WTC11 (cell line): ENCODE measurements around the gene SRRM3. TPM values are rescaled to one million over a fixed set of nuclear protein-coding genes. Genes with fewer than 3 reads are reported as not detected.
A peak's percentile ranks its signal among the peaks of the same experiment; 100 is the strongest.

Experiments
- ATAC-seq: fragments of 200-7000 bp; cut with Tn5 transposase; 2 replicates; pipeline ENCODE4 v1.10.0; 2021; ENCODE audit warnings: mild to moderate bottlenecking, moderate library complexity
- CTCF ChIA-PET: fragments of 300-600 bp; sonication (Branson Sonifier 250); formaldehyde crosslinking; loops from one replicate; lab custom pipeline; 2021; ENCODE audit warnings: antibody characterized with exemption; lab: Charles Lee
- POLR2A ChIA-PET: fragments of 350-600 bp; sonication (Branson Sonifier 250); formaldehyde crosslinking; loops from one replicate; lab custom pipeline; 2021; ENCODE audit warnings: antibody characterized with exemption; lab: Charles Lee
- DNase-seq: peaks from one replicate; pipeline ENCODE4 v3.0.0; 2021; ENCODE audit warnings: low spot score
- H3K27ac Mint-ChIP-seq: 2 replicates; pipeline ENCODE4 v1.8.0; 2021; ENCODE audit warnings: mixed read lengths
- H3K27me3 Mint-ChIP-seq: 2 replicates; pipeline ENCODE4 v1.8.0; 2021; ENCODE audit warnings: low read depth, mild to moderate bottlenecking, moderate library complexity, mixed read lengths
- H3K36me3 Mint-ChIP-seq: 2 replicates; pipeline ENCODE4 v1.8.0; 2021; ENCODE audit warnings: mixed read lengths
- H3K4me1 Mint-ChIP-seq: 2 replicates; pipeline ENCODE4 v1.8.0; 2022; ENCODE audit warnings: mixed read lengths
- H3K4me3 Mint-ChIP-seq: 2 replicates; pipeline ENCODE4 v1.8.0; 2021; ENCODE audit warnings: mild to moderate bottlenecking, moderate library complexity, mixed read lengths
- H3K9me3 Mint-ChIP-seq: 2 replicates; pipeline ENCODE4 v1.8.0; 2021; ENCODE audit warnings: mixed read lengths
- AFF4 ChIP-seq: sonication (generic); formaldehyde crosslinking; IDR thresholded peaks from 2 replicates; pipeline ENCODE4 v1.8.1; 2023; ENCODE audit warnings: mild to moderate bottlenecking, missing genetic modification reagents, borderline replicate concordance
- CREB1 ChIP-seq: sonication (generic); formaldehyde crosslinking; IDR thresholded peaks from 2 replicates; pipeline ENCODE4 v1.8.0; 2023; ENCODE audit warnings: mild to moderate bottlenecking, missing genetic modification reagents
- CREM ChIP-seq: sonication (generic); formaldehyde crosslinking; IDR thresholded peaks from 2 replicates; pipeline ENCODE4 v1.8.1; 2022; ENCODE audit warnings: mild to moderate bottlenecking, missing genetic modification reagents, moderate library complexity
- E2F4 ChIP-seq: sonication (generic); formaldehyde crosslinking; IDR thresholded peaks from 2 replicates; pipeline ENCODE4 v1.8.1; 2022; ENCODE audit warnings: low read depth, mild to moderate bottlenecking, moderate library complexity, missing genetic modification reagents, borderline replicate concordance
- ETV6 ChIP-seq: sonication (generic); formaldehyde crosslinking; IDR thresholded peaks from 2 replicates; pipeline ENCODE4 v1.8.1; 2022; ENCODE audit warnings: mild to moderate bottlenecking, missing genetic modification reagents
- FOXJ3 ChIP-seq: sonication (generic); formaldehyde crosslinking; IDR thresholded peaks from 2 replicates; pipeline ENCODE4 v1.9.0; 2021; ENCODE audit warnings: missing genetic modification reagents, mild to moderate bottlenecking, borderline replicate concordance
- FOXK1 ChIP-seq: sonication (generic); formaldehyde crosslinking; IDR thresholded peaks from 2 replicates; pipeline ENCODE4 v1.8.0; 2022; ENCODE audit warnings: mild to moderate bottlenecking, moderate library complexity, missing genetic modification reagents
- GABPB1 ChIP-seq: sonication (generic); formaldehyde crosslinking; IDR thresholded peaks from 2 replicates; pipeline ENCODE4 v1.8.1; 2023; ENCODE audit warnings: mild to moderate bottlenecking, missing genetic modification reagents
- GRHL2 ChIP-seq: fragments of 250-450 bp; sonication (Bioruptor Pico); IDR thresholded peaks from 2 replicates; pipeline ENCODE4 v1.8.0; 2022; ENCODE audit warnings: mild to moderate bottlenecking, moderate library complexity; ENCODE audit not compliant: insufficient replicate concordance, severe bottlenecking
- KAT7 ChIP-seq: sonication (generic); formaldehyde crosslinking; IDR thresholded peaks from 2 replicates; pipeline ENCODE4 v1.8.1; 2023; ENCODE audit warnings: missing genetic modification reagents, mild to moderate bottlenecking, borderline replicate concordance
- NFATC4 ChIP-seq: fragments of 250-450 bp; sonication (Bioruptor Pico); IDR thresholded peaks from 2 replicates; pipeline ENCODE4 v1.9.0; 2021; ENCODE audit warnings: mild to moderate bottlenecking
- NFE2L1 ChIP-seq: sonication (generic); formaldehyde crosslinking; IDR thresholded peaks from 2 replicates; pipeline ENCODE4 v1.8.1; 2023; ENCODE audit warnings: missing genetic modification reagents
- PRRX2 ChIP-seq: fragments of 250-450 bp; sonication (Bioruptor Pico); IDR thresholded peaks from 2 replicates; pipeline ENCODE4 v1.8.0; 2021; ENCODE audit warnings: mild to moderate bottlenecking
- SOX15 ChIP-seq: fragments of 250-450 bp; sonication (Bioruptor Pico); IDR thresholded peaks from 2 replicates; pipeline ENCODE4 v1.9.0; 2021; ENCODE audit warnings: mild to moderate bottlenecking
- STAT6 ChIP-seq: sonication (generic); formaldehyde crosslinking; conservative IDR thresholded peaks from 2 replicates; pipeline ENCODE4 v1.8.1; 2023; ENCODE audit warnings: mild to moderate bottlenecking, low read depth, missing genetic modification reagents, moderate library complexity
- TCF7 ChIP-seq: sonication (generic); formaldehyde crosslinking; IDR thresholded peaks from 2 replicates; pipeline ENCODE4 v1.8.0; 2022; ENCODE audit warnings: mild to moderate bottlenecking, low read depth, missing genetic modification reagents, moderate library complexity
- ZNF425 ChIP-seq: fragments of 250-450 bp; sonication (Bioruptor Pico); conservative IDR thresholded peaks from 2 replicates; pipeline ENCODE4 v1.9.0; 2021; ENCODE audit warnings: mild to moderate bottlenecking
- ZNF532 ChIP-seq: fragments of 250-450 bp; sonication (Bioruptor Pico); IDR thresholded peaks from 2 replicates; pipeline ENCODE4 v1.9.0; 2021; ENCODE audit warnings: mild to moderate bottlenecking, borderline replicate concordance
- total RNA-seq: library from RNA; stranded (reverse); gene quantifications from 3 replicates; pipeline ENCODE4 v1.2.3, GENCODE V29; 2021

The SRRM3 gene
- total RNA-seq, 1 experiment from 2014 or later: 17.7 TPM

- TF ChIP-seq NFATC4 (CRISPR knock-in tag): no peak
- no peak for TF ChIP-seq SOX15 (CRISPR knock-in tag)
- no peak for TF ChIP-seq NFE2L1 (CRISPR knock-in tag)
- TF ChIP-seq GRHL2 (CRISPR knock-in tag): no peak
- TF ChIP-seq CREM (CRISPR knock-in tag): no peak
- TF ChIP-seq FOXJ3 (CRISPR knock-in tag): no peak
- no peak for TF ChIP-seq GABPB1 (CRISPR knock-in tag)
- no peak for TF ChIP-seq KAT7 (CRISPR knock-in tag)
- no peak for TF ChIP-seq STAT6 (CRISPR knock-in tag)
- no peak for TF ChIP-seq ETV6 (CRISPR knock-in tag)
- no peak for TF ChIP-seq AFF4
- no peak for TF ChIP-seq TCF7 (CRISPR knock-in tag)
- no peak for TF ChIP-seq CREB1 (CRISPR knock-in tag)
Measured at GRCh38 chr7:76329479-76329878, 127.8 kb downstream of the SRRM3 start (continued).

GRCh38 chr7:76330261-76330660 lies 128.6 kb downstream of the SRRM3 start:
- POLR2A ChIA-PET: interaction anchor here (0.8 kb wide), 1 partner anchor 22 kb away, joined by 3 read pairs; no protein-coding TSS in a partner anchor
- Mint-ChIP-seq H3K4me1 (peaks cover 14% of the 10 kb centered on the region), H3K27me3 (no peaks in the 10 kb centered on the region), H3K4me3 (no peak overlapping the region), H3K36me3 (peaks cover 55% of the 10 kb centered on the region), H3K27ac (peak overlapping the region; percentile 30; the same call in 1 of the 2 replicates), H3K9me3 (no peaks in the 10 kb centered on the region)
- no peak for TF ChIP-seq ZNF425
- DNase-seq (no peak), ATAC-seq (no peak)
- CTCF ChIA-PET: interaction anchor here (0.6 kb wide), 1 partner anchor 19 kb away, joined by 3 read pairs; no protein-coding TSS in a partner anchor

- Mint-ChIP-seq H3K9me3 (no peaks in the 10 kb centered on the region), H3K4me1 (peaks cover 14% of the 10 kb centered on the region), H3K4me3 (no peak overlapping the region), H3K27me3 (no peaks in the 10 kb centered on the region), H3K36me3 (peaks cover 53% of the 10 kb centered on the region), H3K27ac (peak overlapping the region; percentile 30; the same call in 1 of the 2 replicates)
- POLR2A ChIA-PET: interaction anchor here (0.6 to 0.8 kb wide), 3 partner anchors 9 to 39 kb away, joined by 3 read pairs; no protein-coding TSS in a partner anchor
- CTCF ChIA-PET: interaction anchor here (0.5 to 0.6 kb wide), 2 partner anchors 19 to 269 kb away, joined by 3 to 5 read pairs; no protein-coding TSS in a partner anchor
- ATAC-seq (peak; percentile 61), DNase-seq (no peak)
- TF ChIP-seq E2F4 (CRISPR knock-in tag): no peak
- TF ChIP-seq ZNF532 (CRISPR knock-in tag): no peak
- TF ChIP-seq PRRX2: no peak
- TF ChIP-seq FOXK1 (CRISPR knock-in tag): no peak
Measured at GRCh38 chr7:76330673-76331072, 129.0 kb downstream of the SRRM3 start.
